K562 (cell line): Measurements from ENCODE around the gene FAM107B. TPM values are rescaled to one million over a fixed set of nuclear protein-coding genes. Genes with fewer than 3 reads are reported as not detected.

Experiments
- ATAC-seq: fragments of 200-7000 bp; cut with Tn5 transposase; 3 replicates; pipeline ENCODE4 v1.9.1; 2020; ENCODE audit warnings: moderate library complexity
- BruUV-seq: library from RNA; stranded (reverse); fragments of 400-500 nt; replicated peaks from 2 replicates; lab custom pipeline; 2021; lab: Mats Ljungman, UMichigan
- CTCF ChIA-PET: fragments of 300-600 bp; formaldehyde crosslinking; extraction: SDS; loops from one replicate; lab custom pipeline; 2021; ENCODE audit warnings: low intra/inter-chr PET ratio; lab: Yijun Ruan, JAX
- POLR2A ChIA-PET: fragments of 300-600, 350-650 bp; sonication (Branson Sonifier 250); formaldehyde crosslinking; extraction: SDS; loops from one replicate; lab custom pipeline; 2021; ENCODE audit warnings: antibody characterized with exemption, inconsistent platforms; lab: Yijun Ruan, JAX
- DNase-seq, 4 experiments: peaks; one replicate each; pipeline versions ENCODE4 v3.0.0 to v3.0.0-alpha.2; 2011 to 2018; ENCODE audit warnings: low spot score in 3 of 4, mixed read lengths in 3 of 4; ENCODE audit errors: extremely low read depth in 1 of 4
- FAIRE-seq: peaks from 2 replicates; lab custom pipeline; 2011; peaks lifted over from hg19 to GRCh38; lab: Jason Lieb, UNC
- H2AFZ ChIP-seq: 2 replicates; pipeline ENCODE4 v1.6.0; 2011; ENCODE audit warnings: low read depth, low read length, control low read depth, inconsistent platforms
- H3K27ac ChIP-seq: fragments of 200-600 bp; 3 replicates; pipeline ENCODE4 v1.8.0; 2011; ENCODE audit warnings: low read depth, mild to moderate bottlenecking, control low read depth, inconsistent platforms, low read length, moderate library complexity, mixed read lengths; ENCODE audit errors: extremely low read depth
- H3K27me3 ChIP-seq, 2 experiments: fragments of 300-600 bp in 1 of 2; 2 replicates in 1 of 2; 3 replicates in 1 of 2; pipeline versions ENCODE4 v1.6.0 to v1.8.0; 2011; ENCODE audit warnings: inconsistent platforms in 2 of 2, low read length in 2 of 2, mild to moderate bottlenecking in 1 of 2, mixed read lengths in 1 of 2, moderate library complexity in 1 of 2; ENCODE audit not compliant: control insufficient read depth in 2 of 2, insufficient read depth in 2 of 2
- H3K36me3 ChIP-seq: fragments of 300-600 bp; 3 replicates; pipeline ENCODE4 v1.8.0; 2011; ENCODE audit warnings: mild to moderate bottlenecking, low read length, inconsistent platforms; ENCODE audit not compliant: control insufficient read depth, insufficient read depth
- H3K4me1 ChIP-seq, 2 experiments: fragments of 200-600 bp in 1 of 2; replicated peaks in 1 of 2; 2 replicates in 1 of 2; 3 replicates in 1 of 2; pipeline versions ENCODE4 v1.5.1 to v1.8.0; 2011; ENCODE audit warnings: inconsistent platforms in 2 of 2, low read length in 2 of 2, mild to moderate bottlenecking in 1 of 2, mixed read lengths in 1 of 2, moderate library complexity in 1 of 2; ENCODE audit not compliant: control insufficient read depth in 2 of 2, insufficient read depth in 2 of 2
- H3K4me2 ChIP-seq: 2 replicates; pipeline ENCODE4 v1.6.1; 2011; ENCODE audit warnings: low read length, control low read depth, inconsistent platforms, mixed read lengths; ENCODE audit not compliant: insufficient read depth
- H3K4me3 ChIP-seq: fragments of 200-600 bp; sonication (generic), shearing (Covaris generic); 2 replicates; pipeline ENCODE4 v1.5.1; 2016; ENCODE audit warnings: control low read depth, inconsistent platforms
- H3K79me2 ChIP-seq: fragments of 200-600 bp; 3 replicates; pipeline ENCODE4 v1.8.0; 2011; ENCODE audit warnings: low read length, inconsistent platforms; ENCODE audit not compliant: control insufficient read depth, insufficient read depth
- H3K9ac ChIP-seq, 2 experiments: 2 replicates each; pipeline versions ENCODE4 v1.6.0 to v1.6.1; 2011; ENCODE audit warnings: low read depth in 2 of 2, low read length in 2 of 2, control low read depth in 1 of 2, inconsistent platforms in 1 of 2, mild to moderate bottlenecking in 1 of 2, mixed read lengths in 1 of 2; ENCODE audit not compliant: insufficient read depth in 1 of 2
- H3K9me1 ChIP-seq: one replicate; pipeline ENCODE4 v1.6.0; 2011; ENCODE audit warnings: inconsistent platforms, mild to moderate bottlenecking, low read length, moderate library complexity; ENCODE audit not compliant: control insufficient read depth, insufficient read depth
- H3K9me3 ChIP-seq: replicated peaks from 2 replicates; pipeline ENCODE4 v1.5.1; 2011; ENCODE audit warnings: low read depth, low read length, inconsistent platforms; ENCODE audit not compliant: control insufficient read depth, insufficient read depth
- H4K20me1 ChIP-seq: replicated peaks from 2 replicates; pipeline ENCODE4 v1.6.1; 2011; ENCODE audit warnings: low read length, inconsistent platforms, mixed read lengths; ENCODE audit not compliant: control insufficient read depth, insufficient read depth
- BRF2 ChIP-seq: IDR thresholded peaks from 3 replicates; pipeline ENCODE4 v1.6.1; 2011; ENCODE audit warnings: borderline replicate concordance, mild to moderate bottlenecking; ENCODE audit not compliant: insufficient read length, insufficient read depth
- CBX2 ChIP-seq: fragments of 200-600 bp; sonication (generic); IDR thresholded peaks from one replicate; pipeline ENCODE4 v1.6.1; 2012; ENCODE audit warnings: mild to moderate bottlenecking, low read length, inconsistent platforms; ENCODE audit not compliant: insufficient read depth, poor library complexity, severe bottlenecking
- CHD1 ChIP-seq: fragments of 200-600 bp; sonication (generic); IDR thresholded peaks from one replicate; pipeline ENCODE4 v1.6.1; 2012; ENCODE audit warnings: mild to moderate bottlenecking, moderate library complexity, low read length, inconsistent platforms
- PHTF2 ChIP-seq: fragments of 250-450 bp; sonication (Bioruptor Pico); IDR thresholded peaks from 2 replicates; pipeline ENCODE4 v1.5.0; 2021; ENCODE audit warnings: mild to moderate bottlenecking
- SAFB ChIP-seq: fragments of 200-400 bp; formaldehyde crosslinking; IDR thresholded peaks from 2 replicates; pipeline ENCODE4 v1.6.1; 2017; ENCODE audit warnings: low read depth, low read length, borderline replicate concordance
- TRIM25 ChIP-seq: fragments of 450-650 bp; IDR thresholded peaks from 2 replicates; pipeline ENCODE4 v1.7.0; 2016; ENCODE audit warnings: borderline replicate concordance
- ZC3H4 ChIP-seq: sonication (generic); formaldehyde crosslinking; IDR thresholded peaks from 2 replicates; pipeline ENCODE4 v1.9.0; 2021; ENCODE audit warnings: missing genetic modification reagents, borderline replicate concordance
- ZNF408 ChIP-seq: fragments of 250-450 bp; sonication (Bioruptor Pico); IDR thresholded peaks from 2 replicates; pipeline ENCODE4 v1.4.0; 2020; ENCODE audit warnings: low read depth, mild to moderate bottlenecking, moderate library complexity
- WGBS: fragments of 100-300 bp; shearing (Covaris generic); methylation state at CpG from one replicate; pipeline ENCODE4 v1.1.6; 2016; ENCODE audit warnings: low coverage, mixed read lengths; ENCODE audit not compliant: insufficient coverage; ENCODE audit errors: missing lambda C conversion rate; 5-methylcytosine and 5-hydroxymethylcytosine counted together
- in situ Hi-C: fragments of 300-500 bp; cut with MboI; formaldehyde crosslinking; loops from 4 replicates; pipeline ENCODE4 v1.15.0; 2018; ENCODE audit warnings: inconsistent platforms, mixed read lengths
- intact Hi-C: fragments of 100-400 bp; cut with micrococcal nuclease; formaldehyde crosslinking; loops from 2 replicates; pipeline ENCODE4 v1.14.2; 2022
- polyA plus RNA-seq, 8 experiments: library from polyadenylated mRNA; depleted of rRNA in 4 of 8; stranded (reverse) in 5 of 8; unstranded in 3 of 8; fragments of >200 nt; fragmentation: Nextera tagmentation in 2 of 8; fragmentation: Illumina TruSeq in 1 of 8; extraction: Ambion mirVana in 2 of 8; extraction: Trizol in 1 of 8; gene quantifications; 2 replicates each; pipeline versions ENCODE4 v1.2.1 to v1.2.3, GENCODE V29; 2011 to 2014; ENCODE audit warnings: inconsistent platforms in 1 of 8, missing spikeins in 1 of 8
- total RNA-seq, 7 experiments: library from RNA; depleted of rRNA in 6 of 7; stranded (reverse); fragments of >200 nt in 6 of 7; fragmentation: Illumina TruSeq in 2 of 7; extraction: Trizol in 2 of 7; gene quantifications; 2 replicates each; pipeline versions ENCODE4 v1.2.1 to v1.2.3, GENCODE V29; 2011 to 2021; ENCODE audit warnings: low replicate concordance in 1 of 7

Gene FAM107B
- total and polyA plus RNA-seq, 9 of the 15 experiments (the other 6 are each of a cell fraction or from before 2014, with no cell fraction given): 0.40 to 2.8 (median 1.4) TPM

- FAIRE-seq: no peak
- no peaks in the 10 kb centered on the region for H3K36me3 ChIP-seq
- 0% methylated on average over 9 of the region's 9 CpGs for WGBS
- H3K9me1 ChIP-seq: no peaks in the 10 kb centered on the region
- DNase-seq: no peak
- no peak overlapping the region for H3K27ac ChIP-seq
- H2AFZ ChIP-seq: no peak overlapping the region
- H3K4me1 ChIP-seq: no peaks in the 10 kb centered on the region
- POLR2A ChIA-PET: interaction anchor here (0.6 to 1.4 kb wide), 3 partner anchors 12 to 84 kb away, joined by 3 to 4 read pairs (median 3); no protein-coding TSS in a partner anchor
- no peak overlapping the region for H3K4me2 ChIP-seq
- H3K27me3 ChIP-seq: peaks cover 8 to 49% of the 10 kb centered on the region in 2 experiments; a peak in 4 of 5 replicates
- H3K79me2 ChIP-seq: no peaks in the 10 kb centered on the region
- H3K9me3 ChIP-seq: no peaks in the 10 kb centered on the region
- no peaks in the 10 kb centered on the region for H4K20me1 ChIP-seq
- H3K9ac ChIP-seq: no peak overlapping the region
- in situ Hi-C loops (loop anchor here (10.0 kb wide), 1 partner anchor 292 kb away; no protein-coding TSS in a partner anchor), intact Hi-C loops (no loop called here)
- no peak for ATAC-seq
- CTCF ChIA-PET: no interaction called here
- H3K4me3 ChIP-seq: no peak overlapping the region
- BruUV-seq: no TSS peak
- TF ChIP-seq PHTF2: no peak
Measured at GRCh38 chr10:14476641-14477407, 297.9 kb downstream of the FAM107B start.

GRCh38 chr10:14476006-14476405 lies 298.7 kb downstream of the FAM107B start:
- H3K4me2 ChIP-seq: no peak overlapping the region
- no peak overlapping the region for H2AFZ ChIP-seq
- TF ChIP-seq TRIM25 (no peak), ZC3H4 (CRISPR knock-in tag) (no peak), BRF2 (no peak), SAFB (no peak), ZNF408 (CRISPR knock-in tag) (no peak), CHD1 (no peak), CBX2 (no peak)
- TF ChIP-seq, all 486 proteins: peak for 0
- Histone ChIP-seq H3K9ac (no peak overlapping the region), H3K27ac (no peak overlapping the region), H3K4me3 (no peak overlapping the region), H3K9me1 (no peaks in the 10 kb centered on the region), H3K79me2 (no peaks in the 10 kb centered on the region), H3K27me3 (peaks cover 8 to 45% of the 10 kb centered on the region in 2 experiments; a peak in 4 of 5 replicates), H3K36me3 (no peaks in the 10 kb centered on the region), H3K9me3 (no peaks in the 10 kb centered on the region), H3K4me1 (no peaks in the 10 kb centered on the region), H4K20me1 (no peaks in the 10 kb centered on the region)
- no TSS peak for BruUV-seq
- WGBS: 0% methylated on average over 5 of the region's 5 CpGs
- no peak for ATAC-seq
- no peak for FAIRE-seq
- ChIA-PET POLR2A (no interaction called here), CTCF (no interaction called here)
- DNase-seq: no peak
- in situ Hi-C loops (loop anchor here (10.0 kb wide), 1 partner anchor 291 kb away; no protein-coding TSS in a partner anchor), intact Hi-C loops (no loop called here)
